Neuronal stem cell (in vitro differentiated cells): ENCODE measurements around the gene CRYBA2.

Experiments
- DNase-seq: peaks from one replicate; pipeline ENCODE4 v3.0.0-alpha.2; 2013; ENCODE audit warnings: low spot score
- H2AFZ ChIP-seq: one replicate; pipeline ENCODE4 v1.6.1; 2013; ENCODE audit warnings: mild to moderate bottlenecking, low read length, inconsistent platforms
- H2AK5ac ChIP-seq: 2 replicates; pipeline ENCODE4 v1.6.1; 2013; ENCODE audit warnings: low read depth, mild to moderate bottlenecking, inconsistent platforms, low read length, moderate library complexity, mixed read lengths
- H2BK120ac ChIP-seq: 2 replicates; pipeline ENCODE4 v1.6.1; 2013; ENCODE audit warnings: low read depth, mild to moderate bottlenecking, inconsistent platforms, low read length, moderate library complexity, mixed read lengths
- H2BK12ac ChIP-seq: one replicate; pipeline ENCODE4 v1.6.1; 2013; ENCODE audit warnings: low read length, inconsistent platforms
- H2BK15ac ChIP-seq: 2 replicates; pipeline ENCODE4 v1.6.1; 2013; ENCODE audit warnings: mild to moderate bottlenecking, low read length, inconsistent platforms, mixed read lengths
- H2BK5ac ChIP-seq: one replicate; pipeline ENCODE4 v1.6.1; 2013; ENCODE audit warnings: inconsistent platforms, mild to moderate bottlenecking, low read length, moderate library complexity
- H3K14ac ChIP-seq: one replicate; pipeline ENCODE4 v1.6.1; 2013; ENCODE audit warnings: low read length, inconsistent platforms
- H3K18ac ChIP-seq: 2 replicates; pipeline ENCODE4 v1.6.1; 2013; ENCODE audit warnings: low read length, inconsistent platforms
- H3K23ac ChIP-seq: 2 replicates; pipeline ENCODE4 v1.6.1; 2013; ENCODE audit warnings: low read depth, mild to moderate bottlenecking, mixed read lengths, low read length, inconsistent platforms; ENCODE audit not compliant: poor library complexity
- H3K27ac ChIP-seq: replicated peaks from 3 replicates; pipeline ENCODE4 v1.5.1; 2013; ENCODE audit warnings: low read length, inconsistent platforms
- H3K27me3 ChIP-seq, 3 experiments: 2 replicates each; pipeline ENCODE4 v1.6.1; 2013; ENCODE audit warnings: low read length in 3 of 3, mild to moderate bottlenecking in 2 of 3, inconsistent platforms in 1 of 3, low read depth in 1 of 3, mixed read lengths in 1 of 3, moderate library complexity in 1 of 3; ENCODE audit not compliant: control insufficient read depth in 3 of 3, insufficient read depth in 3 of 3
- H3K36me3 ChIP-seq, 2 donors: replicated peaks in 1 of 2; 2 replicates each; pipeline ENCODE4 v1.6.1; 2013; ENCODE audit warnings: low read length in 2 of 2; ENCODE audit not compliant: control insufficient read depth in 2 of 2, insufficient read depth in 2 of 2
- H3K4ac ChIP-seq: 2 replicates; pipeline ENCODE4 v1.6.1; 2013; ENCODE audit warnings: inconsistent platforms, mild to moderate bottlenecking, low read length, moderate library complexity
- H3K4me1 ChIP-seq, 2 donors: 1 replicate in 1 of 2; 2 replicates in 1 of 2; pipeline ENCODE4 v1.6.1; 2013; ENCODE audit warnings: low read length in 2 of 2, low read depth in 1 of 2; ENCODE audit not compliant: control insufficient read depth in 2 of 2, insufficient read depth in 1 of 2
- H3K4me2 ChIP-seq: one replicate; pipeline ENCODE4 v1.6.1; 2013; ENCODE audit warnings: mild to moderate bottlenecking, low read length, inconsistent platforms; ENCODE audit not compliant: insufficient read depth, poor library complexity, severe bottlenecking
- H3K4me3 ChIP-seq, 2 donors: 2 replicates each; pipeline ENCODE4 v1.5.1; 2013; ENCODE audit warnings: low read length in 2 of 2, mild to moderate bottlenecking in 2 of 2, inconsistent platforms in 1 of 2, moderate library complexity in 1 of 2
- H3K79me1 ChIP-seq: one replicate; pipeline ENCODE4 v1.6.1; 2013; ENCODE audit warnings: low read depth, mild to moderate bottlenecking, inconsistent platforms, low read length, moderate library complexity
- H3K9ac ChIP-seq: one replicate; pipeline ENCODE4 v1.6.1; 2013; ENCODE audit warnings: mild to moderate bottlenecking, low read depth, low read length, inconsistent platforms; ENCODE audit not compliant: poor library complexity
- H3K9me3 ChIP-seq, 2 donors: replicated peaks in 1 of 2; 2 replicates each; pipeline versions ENCODE3 to v1.6.1; 2013; ENCODE audit warnings: low read length in 2 of 2, mild to moderate bottlenecking in 2 of 2, inconsistent platforms in 1 of 2, low read depth in 1 of 2, mixed read lengths in 1 of 2, moderate library complexity in 1 of 2; ENCODE audit not compliant: control insufficient read depth in 2 of 2, insufficient read depth in 1 of 2
- H4K8ac ChIP-seq: one replicate; pipeline ENCODE4 v1.6.1; 2013; ENCODE audit warnings: low read depth, mild to moderate bottlenecking, inconsistent platforms, low read length, moderate library complexity
- H4K91ac ChIP-seq: one replicate; pipeline ENCODE4 v1.6.1; 2013; ENCODE audit warnings: low read length, low read depth, mild to moderate bottlenecking, inconsistent platforms; ENCODE audit not compliant: poor library complexity
- WGBS, 2 donors: extraction: QIAGEN DNeasy Blood & Tissue Kit; methylation state at CpG; one replicate each; pipeline ENCODE4 v1.1.7; 2013; ENCODE audit warnings: missing lambda C conversion rate in 2 of 2, mixed read lengths in 1 of 2; ENCODE audit not compliant: insufficient read length in 2 of 2, insufficient replicate concordance in 1 of 2; ENCODE audit errors: extremely low coverage in 2 of 2; 5-methylcytosine and 5-hydroxymethylcytosine counted together

Gene CRYBA2

GRCh38 chr2:218981881-218982585 is 11.2 kb downstream of the CRYBA2 start:
- no CpG with 5 or more reads among the region's 69 CpGs for WGBS, 2 donors
- Histone ChIP-seq H4K8ac (peak overlapping the region; percentile 82), H3K4me3 (peak overlapping the region; percentile 10 to 23), H3K18ac (peak overlapping the region; percentile 64), H2AFZ (peak overlapping the region; percentile 85), H3K4me1 (peaks cover 2 to 9% of the 10 kb centered on the region in 2 donors), H3K9ac (peak overlapping the region; percentile 84), H2AK5ac (peak overlapping the region; percentile 56), H2BK120ac (no peak overlapping the region), H3K9me3 (peaks cover 0 to 8% of the 10 kb centered on the region in 2 donors), H3K23ac (peak overlapping the region; percentile 93), H4K91ac (no peak overlapping the region), H3K36me3 (no peaks in the 10 kb centered on the region), H2BK5ac (no peak overlapping the region), H2BK15ac (no peak overlapping the region), H3K79me1 (peaks cover 2% of the 10 kb centered on the region), H2BK12ac (no peak overlapping the region), H3K4ac (no peak overlapping the region), H3K27ac (no peak overlapping the region), H3K4me2 (peak overlapping the region; percentile 25), H3K27me3 (peaks cover 49 to 91% (median 90%) of the 10 kb centered on the region in 3 experiments), H3K14ac (peak overlapping the region; percentile 94)
- no peak for DNase-seq

GRCh38 chr2:218981390-218981880 is 11.8 kb downstream of the CRYBA2 start:
- Histone ChIP-seq H2BK120ac (no peak overlapping the region), H3K4ac (no peak overlapping the region), H4K91ac (no peak overlapping the region), H3K27ac (no peak overlapping the region), H2BK5ac (no peak overlapping the region), H3K18ac (no peak overlapping the region), H3K9ac (peak overlapping the region; percentile 21), H2BK15ac (no peak overlapping the region), H2AFZ (peak overlapping the region; percentile 85), H3K79me1 (peaks cover 2% of the 10 kb centered on the region), H3K36me3 (no peaks in the 10 kb centered on the region), H3K4me1 (peaks cover 2 to 9% of the 10 kb centered on the region in 2 donors), H2AK5ac (no peak overlapping the region), H3K4me3 (peak overlapping the region in 1 of 2 donors; percentile 23), H3K9me3 (peaks cover 0 to 8% of the 10 kb centered on the region in 2 donors), H3K14ac (no peak overlapping the region), H3K23ac (no peak overlapping the region), H3K4me2 (peak overlapping the region; percentile 25), H4K8ac (no peak overlapping the region), H3K27me3 (peaks cover 45 to 90% (median 85%) of the 10 kb centered on the region in 3 experiments), H2BK12ac (no peak overlapping the region)
- DNase-seq: no peak
- WGBS, 2 donors: no CpG with 5 or more reads among the region's 46 CpGs

- WGBS, 2 donors: no CpG with 5 or more reads among the region's 26 CpGs
- no peak overlapping the region for H2BK15ac ChIP-seq
Observed at GRCh38 chr2:218980735-218981389, 12.4 kb downstream of the CRYBA2 start.

More at GRCh38 chr2:218980735-218981389, 12.4 kb downstream of the CRYBA2 start:
- Histone ChIP-seq H3K27ac (no peak overlapping the region), H2BK5ac (no peak overlapping the region), H3K4me1 (peaks cover 2 to 9% of the 10 kb centered on the region in 2 donors), H2BK12ac (no peak overlapping the region), H2AK5ac (no peak overlapping the region), H3K4ac (no peak overlapping the region), H2AFZ (peak overlapping the region; percentile 77), H2BK120ac (no peak overlapping the region), H3K4me2 (no peak overlapping the region), H3K23ac (no peak overlapping the region), H3K18ac (no peak overlapping the region), H4K91ac (no peak overlapping the region), H3K27me3 (peaks cover 39 to 90% (median 84%) of the 10 kb centered on the region in 3 experiments), H3K36me3 (no peaks in the 10 kb centered on the region), H3K14ac (no peak overlapping the region), H3K4me3 (no peak overlapping the region), H3K79me1 (peaks cover 2% of the 10 kb centered on the region), H4K8ac (no peak overlapping the region), H3K9ac (no peak overlapping the region), H3K9me3 (peaks cover 0 to 8% of the 10 kb centered on the region in 2 donors)
- no peak for DNase-seq
